Measurements from ENCODE around the gene GLYATL3. TPM values are rescaled to one million over a fixed set of nuclear protein-coding genes. Genes with fewer than 3 reads are reported as not detected.

GLYATL3 gene
- polyA plus RNA-seq, 3 donors, result not detected

DNA sequence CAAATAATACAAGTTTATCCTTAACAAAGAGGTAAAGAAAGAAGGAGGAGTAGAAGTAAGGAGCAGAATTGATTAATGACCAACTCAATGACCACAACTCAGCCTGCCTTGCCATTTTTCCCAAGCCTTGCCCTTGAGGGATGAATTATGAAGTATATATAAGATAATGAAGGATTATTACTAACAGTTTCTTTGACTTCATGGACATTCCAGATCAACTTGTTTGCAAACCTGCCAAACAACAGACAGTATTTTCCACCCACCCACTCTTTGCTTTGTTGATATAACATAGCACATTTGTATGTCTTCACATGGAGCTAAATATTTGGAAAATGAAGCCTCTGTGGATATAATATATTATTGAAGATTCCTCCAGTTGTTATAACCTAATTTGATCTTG, 40.9 kb downstream of the GLYATL3 start:
- H3K27ac ChIP-seq (ENCODE audit: low read depth, low read length), result no peak overlapping the region

DNA sequence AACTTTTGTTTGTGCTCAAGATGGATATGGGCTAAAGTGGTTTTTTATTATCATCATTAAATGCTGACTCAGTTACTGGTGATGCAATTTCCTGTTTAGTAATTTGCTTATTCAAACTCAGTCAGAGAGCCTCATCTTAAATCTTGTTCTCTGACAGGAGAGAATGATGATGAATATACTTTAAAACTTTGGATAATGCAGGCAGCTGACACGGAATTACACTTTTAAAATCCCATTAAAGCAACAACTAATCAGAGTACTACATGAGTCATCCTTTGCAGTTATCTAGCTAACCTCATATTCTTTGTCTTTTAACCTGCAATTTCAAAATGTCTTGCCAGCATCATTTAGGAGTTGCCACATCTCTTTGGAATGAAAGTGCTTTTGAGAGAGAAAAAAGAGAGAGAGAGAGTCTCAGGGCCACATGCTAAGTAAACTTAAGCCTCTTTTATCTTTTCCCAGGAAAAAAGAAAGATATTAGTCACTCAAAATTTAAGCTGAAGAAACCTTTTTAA, 41.5 kb downstream of the GLYATL3 start:
- WGBS, 3 donors, result 32 to 43% (median 41%) methylated on average over 1 of the region's 1 CpG
- no peak overlapping the region for H3K27ac ChIP-seq (ENCODE audit: low read depth, low read length)

GRCh38 chr6:49541936-49542335, 42.2 kb downstream of the GLYATL3 start:
- H3K27ac ChIP-seq (ENCODE audit: low read depth, low read length), result no peak overlapping the region
- 33 to 74% (median 71%) methylated on average over 3 of the region's 3 CpGs for WGBS, 3 donors

GRCh38 chr6:49543087-49543858, 43.5 kb downstream of the GLYATL3 start:
- WGBS, 3 donors, result 57 to 77% (median 71%) methylated on average over 7 of the region's 7 CpGs
- no peak overlapping the region for H3K27ac ChIP-seq (ENCODE audit: low read depth, low read length)

DNA sequence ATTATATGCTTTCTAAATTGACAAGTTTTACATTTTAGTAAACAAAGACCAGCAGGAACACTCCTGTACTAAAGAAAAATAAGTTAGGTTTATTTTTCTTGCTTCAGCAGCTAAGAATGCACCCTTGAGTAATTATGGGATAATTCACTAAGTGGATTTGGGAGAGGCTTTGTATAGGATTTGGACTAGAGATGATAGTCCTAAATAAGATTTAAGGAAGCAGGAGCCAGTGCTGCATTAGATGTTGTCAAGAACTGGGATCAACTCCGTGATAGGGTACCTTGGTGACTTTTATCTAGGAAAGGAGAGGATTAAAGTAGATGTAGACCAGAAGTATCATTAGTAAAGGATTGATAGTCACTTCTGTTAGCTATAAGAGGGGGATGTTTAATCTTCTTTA, 46.6 kb downstream of the GLYATL3 start:
- WGBS, 3 donors, result 73 to 87% (median 78%) methylated on average over 1 of the region's 1 CpG
- H3K27ac ChIP-seq (ENCODE audit: low read depth, low read length), result no peak overlapping the region

DNA sequence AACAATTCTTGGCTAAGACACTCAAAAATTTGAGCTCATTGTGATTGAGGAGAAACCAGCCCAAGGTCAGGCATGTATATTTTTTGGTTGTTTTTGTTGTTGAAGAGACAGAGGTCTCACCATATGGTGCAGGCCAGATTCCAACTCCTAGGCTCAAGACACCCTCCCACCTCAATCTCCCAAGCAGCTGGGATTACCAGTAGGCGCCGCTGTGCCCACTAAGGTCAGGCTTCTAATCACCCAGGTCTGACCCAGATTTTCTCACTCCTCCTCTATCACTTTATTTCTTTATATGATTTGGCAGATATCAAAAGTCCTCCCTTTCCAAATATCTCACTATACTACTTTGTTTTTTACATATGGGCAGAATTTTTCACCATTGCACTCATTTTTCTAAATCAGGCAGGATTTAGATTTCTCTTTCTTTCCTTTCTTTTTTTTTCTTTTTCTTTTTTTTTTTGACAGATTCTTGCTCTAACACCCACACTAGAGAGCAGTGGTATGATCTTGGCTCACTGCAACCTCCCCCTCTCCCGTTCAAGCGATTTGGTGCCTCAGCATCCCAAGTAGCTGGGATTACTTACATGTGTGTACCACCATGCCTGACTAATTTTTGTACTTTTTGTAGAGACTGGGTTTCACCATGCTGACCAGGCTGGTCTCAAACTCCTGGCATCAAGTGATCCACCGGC, 49.0 kb downstream of the GLYATL3 start:
- WGBS, 3 donors, result 81 to 89% (median 87%) methylated on average over 5 of the region's 5 CpGs
- no peak overlapping the region for H3K27ac ChIP-seq (ENCODE audit: low read depth, low read length)

DNA sequence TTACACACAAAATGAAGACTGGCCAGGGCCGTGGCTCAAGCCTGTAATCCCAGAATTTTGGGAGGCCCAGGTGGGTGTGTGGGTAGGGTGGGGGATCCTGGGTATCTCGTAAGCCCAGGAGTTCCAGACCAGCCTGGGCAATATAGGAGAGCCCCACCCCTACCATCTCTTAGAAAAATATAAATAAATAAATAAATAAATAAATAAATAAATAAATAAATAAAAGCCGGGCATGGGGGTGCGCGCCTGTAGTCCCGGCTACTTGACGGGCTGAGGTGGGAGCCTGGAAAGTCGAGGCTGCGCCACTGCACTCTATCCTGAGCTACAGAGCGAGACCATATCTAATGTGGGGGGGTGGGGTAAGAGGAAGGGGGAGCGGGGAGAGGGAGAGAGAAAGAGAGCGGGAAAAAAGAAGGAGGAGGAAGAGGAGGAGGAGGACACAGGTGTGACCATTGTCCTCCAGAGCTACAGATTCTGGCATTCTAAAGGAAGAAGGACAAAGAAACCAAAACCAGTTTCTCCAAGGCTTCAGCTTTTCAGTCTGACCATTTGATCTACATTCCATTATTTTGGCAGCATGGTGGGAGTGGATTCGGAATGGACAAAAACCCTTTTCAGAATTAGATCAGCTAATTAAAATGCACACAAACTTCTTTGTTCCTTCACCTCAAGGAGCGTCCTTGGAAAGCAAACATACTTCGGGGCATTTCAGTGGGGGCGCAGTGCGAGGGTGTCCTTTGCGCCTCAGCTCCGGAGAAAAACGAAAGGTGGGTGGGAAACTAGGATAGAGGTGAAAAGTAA, 50.2 kb downstream of the GLYATL3 start:
- no peak overlapping the region for H3K27ac ChIP-seq (ENCODE audit: low read depth, low read length)
- 40 to 43% (median 41%) methylated on average over 19 to 20 of the region's 20 CpGs for WGBS, 3 donors

- WGBS, 3 donors, result 1% methylated on average over 42 of the region's 42 CpGs
- H3K27ac ChIP-seq (ENCODE audit: low read depth, low read length), result no peak within 1 kb of the TSS
These were observed 50.9 kb downstream of the GLYATL3 start, which contains the start of gene C6orf141 for GRCh38 chr6:49550492-49551077. Gene C6orf141, plus strand, starts transcription at chr6:49550668. Its CDS starts 125 bp downstream, at chr6:49550793.

DNA sequence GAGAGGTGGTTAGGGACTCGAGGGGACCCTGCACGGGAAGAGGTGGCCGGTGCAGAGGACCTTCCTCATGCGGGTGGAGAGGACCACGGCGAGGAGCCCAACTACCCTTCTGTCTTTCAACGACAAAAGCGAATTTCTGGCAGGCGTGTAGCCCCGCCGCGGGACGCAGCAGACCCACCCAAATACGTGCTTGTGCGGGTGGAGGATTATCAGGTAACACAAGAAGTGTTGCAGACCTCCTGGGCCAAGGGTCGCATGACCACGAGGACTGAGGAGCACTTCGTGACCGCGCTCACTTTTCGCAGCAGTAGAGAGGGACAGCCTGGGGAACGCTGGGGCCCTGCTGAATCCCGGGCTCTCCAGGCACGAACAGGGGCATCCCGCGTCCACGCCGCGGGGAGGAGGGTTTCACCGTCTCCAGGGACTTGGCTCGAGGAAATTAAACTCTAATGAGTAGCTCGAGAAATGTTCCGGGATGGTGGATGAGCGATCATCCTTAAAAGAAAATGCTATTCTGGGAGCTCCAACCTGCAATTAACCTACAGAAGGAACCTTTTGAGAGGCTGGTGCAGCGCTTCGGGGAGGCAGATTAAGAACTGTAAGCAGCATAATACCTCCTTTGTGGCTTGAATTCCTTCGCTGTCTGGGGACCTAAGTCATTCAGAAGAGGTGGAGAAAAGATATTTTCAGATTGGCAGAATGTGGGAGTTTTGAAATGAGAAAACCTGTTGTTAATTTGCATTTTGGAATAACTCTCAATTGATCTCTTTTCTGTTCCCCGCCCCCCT, 51.5 kb downstream of the GLYATL3 start:
- H3K27ac ChIP-seq (ENCODE audit: low read depth, low read length), result no peak overlapping the region

GRCh38 chr6:49551866-49552129, 52.1 kb downstream of the GLYATL3 start:
- WGBS, 3 donors, result 18 to 34% (median 23%) methylated on average over 2 of the region's 2 CpGs

More for the DNA sequence above, 51.5 kb downstream of the GLYATL3 start:
- 1% methylated on average over 38 of the region's 38 CpGs for WGBS, 3 donors

DNA sequence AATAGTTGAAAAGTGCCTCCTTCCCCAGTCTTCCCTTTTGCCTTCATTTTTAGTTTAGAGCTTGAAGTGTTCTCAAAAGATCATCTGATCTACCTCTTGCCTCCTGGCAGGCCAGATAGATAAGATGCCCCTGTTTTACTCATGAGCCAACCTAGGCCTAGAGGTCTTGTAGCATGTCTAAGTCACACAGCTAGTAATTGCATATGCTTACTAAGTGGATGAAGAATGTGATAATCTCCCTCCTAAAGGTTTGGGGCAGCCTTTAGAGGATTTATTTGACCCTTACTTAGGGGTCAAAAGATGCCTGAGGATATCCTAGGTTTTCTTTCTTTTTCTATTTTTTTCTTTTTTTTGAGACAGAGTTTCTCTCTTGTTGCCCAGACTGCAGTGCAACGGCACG, 52.9 kb downstream of the GLYATL3 start:
- H3K27ac ChIP-seq (ENCODE audit: low read depth, low read length), result no peak overlapping the region
- 86 to 99% (median 93%) methylated on average over 2 of the region's 2 CpGs for WGBS, 3 donors

More at GRCh38 chr6:49551866-49552129, 52.1 kb downstream of the GLYATL3 start:
- H3K27ac ChIP-seq (ENCODE audit: low read depth, low read length), result no peak overlapping the region

- no peak overlapping the region for H3K27ac ChIP-seq (ENCODE audit: low read depth, low read length)
- WGBS, 3 donors, result 30 to 74% (median 67%) methylated on average over 1 of the region's 1 CpG
These were observed 53.7 kb downstream of the GLYATL3 start for GRCh38 chr6:49553384-49553783.

- no peak overlapping the region for H3K27ac ChIP-seq (ENCODE audit: low read depth, low read length)
- 70 to 73% (median 71%) methylated on average over 4 of the region's 4 CpGs for WGBS, 3 donors
These were observed 56.2 kb downstream of the GLYATL3 start for GRCh38 chr6:49555951-49556350.

- H3K27ac ChIP-seq (ENCODE audit: low read depth, low read length), result no peak overlapping the region
These were observed 56.7 kb downstream of the GLYATL3 start for GRCh38 chr6:49556429-49556837.

GRCh38 chr6:49557177-49557576, 57.5 kb downstream of the GLYATL3 start:
- 82 to 93% (median 88%) methylated on average over 3 of the region's 3 CpGs for WGBS, 3 donors
- no peak overlapping the region for H3K27ac ChIP-seq (ENCODE audit: low read depth, low read length)

DNA sequence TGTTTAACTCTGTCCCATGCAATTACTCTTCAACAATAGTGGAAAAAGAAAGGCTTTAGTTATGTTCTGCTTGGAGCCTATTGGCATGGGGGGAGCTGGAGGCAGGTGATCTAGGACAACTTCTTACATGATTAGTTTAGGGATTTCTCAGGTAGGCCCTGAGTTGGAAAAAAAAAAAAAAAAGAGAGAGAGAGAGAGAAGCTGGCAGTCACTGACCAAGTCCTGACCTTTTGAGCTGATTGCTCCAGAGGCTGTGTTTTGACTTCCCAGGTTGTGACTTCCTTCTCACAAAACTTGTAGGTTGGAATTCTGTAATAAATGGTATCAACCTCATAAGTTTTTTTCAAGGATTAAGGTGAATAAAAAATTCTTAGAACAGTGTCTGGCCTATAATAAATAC, 58.5 kb downstream of the GLYATL3 start:
- H3K27ac ChIP-seq (ENCODE audit: low read depth, low read length), result no peak overlapping the region

- WGBS, 3 donors, result 77 to 85% (median 78%) methylated on average over 5 of the region's 5 CpGs
- H3K27ac ChIP-seq (ENCODE audit: low read depth, low read length), result no peak overlapping the region
These were observed 63.5 kb downstream of the GLYATL3 start for GRCh38 chr6:49563006-49563886.

Measured in adipose tissue (tissue), 3 donors.